H9 (cell line): Measurements from ENCODE around the gene CCDC92B. TPM values are rescaled to one million over a fixed set of nuclear protein-coding genes. Genes with fewer than 3 reads are reported as not detected.

Experiments used
- DNase-seq: peaks from one replicate; pipeline ENCODE4 v3.0.0-alpha.2; 2017
- H2AFZ ChIP-seq: one replicate; pipeline ENCODE4 v1.6.1; 2013; ENCODE audit warnings: mild to moderate bottlenecking, low read length, control low read depth, moderate library complexity
- H2AK5ac ChIP-seq: 2 replicates; pipeline ENCODE4 v1.6.1; 2013; ENCODE audit warnings: low read length, control low read depth, mixed read lengths; ENCODE audit not compliant: insufficient read length
- H2BK120ac ChIP-seq: one replicate; pipeline ENCODE4 v1.6.1; 2013; ENCODE audit warnings: low read depth, mild to moderate bottlenecking, low read length, control low read depth, inconsistent platforms; ENCODE audit not compliant: poor library complexity, severe bottlenecking
- H2BK12ac ChIP-seq: 2 replicates; pipeline ENCODE4 v1.6.1; 2013; ENCODE audit warnings: low read length, control low read depth, mixed read lengths, low read depth; ENCODE audit not compliant: insufficient read length
- H2BK15ac ChIP-seq: 2 replicates; pipeline ENCODE4 v1.6.1; 2013; ENCODE audit warnings: low read depth, low read length, control low read depth
- H2BK20ac ChIP-seq: one replicate; pipeline ENCODE4 v1.6.1; 2013; ENCODE audit warnings: low read depth, mild to moderate bottlenecking, low read length, control low read depth, inconsistent platforms; ENCODE audit not compliant: poor library complexity, severe bottlenecking
- H2BK5ac ChIP-seq: 2 replicates; pipeline ENCODE4 v1.6.1; 2013; ENCODE audit warnings: low read length, control low read depth, mixed read lengths; ENCODE audit not compliant: insufficient read length
- H3K14ac ChIP-seq: 2 replicates; pipeline ENCODE4 v1.6.1; 2013; ENCODE audit warnings: low read length, control low read depth; ENCODE audit not compliant: insufficient read depth
- H3K18ac ChIP-seq: 2 replicates; pipeline ENCODE4 v1.6.1; 2013; ENCODE audit warnings: low read depth, mild to moderate bottlenecking, mixed read lengths, low read length, control low read depth; ENCODE audit not compliant: insufficient read length
- H3K23ac ChIP-seq: 2 replicates; pipeline ENCODE4 v1.6.1; 2013; ENCODE audit warnings: low read length, control low read depth, mixed read lengths, low read depth; ENCODE audit not compliant: insufficient read length
- H3K23me2 ChIP-seq: 2 replicates; pipeline ENCODE4 v1.6.1; 2013; ENCODE audit warnings: low read depth, mild to moderate bottlenecking, mixed read lengths, low read length, control low read depth; ENCODE audit not compliant: insufficient read length, poor library complexity, severe bottlenecking
- H3K27ac ChIP-seq: 2 replicates; pipeline ENCODE4 v1.5.1; 2013; ENCODE audit warnings: low read length, control low read depth, mixed read lengths, low read depth; ENCODE audit not compliant: insufficient read length
- H3K27me3 ChIP-seq: 2 replicates; pipeline ENCODE4 v1.6.1; 2013; ENCODE audit warnings: low read length, control low read depth, inconsistent platforms; ENCODE audit not compliant: insufficient read depth
- H3K4ac ChIP-seq: 2 replicates; pipeline ENCODE4 v1.6.1; 2013; ENCODE audit warnings: low read depth, mild to moderate bottlenecking, control low read depth, inconsistent platforms, low read length, moderate library complexity
- H3K4me1 ChIP-seq: 2 replicates; pipeline ENCODE4 v1.6.1; 2013; ENCODE audit warnings: low read length, control low read depth, inconsistent platforms; ENCODE audit not compliant: insufficient read depth
- H3K4me2 ChIP-seq: 2 replicates; pipeline ENCODE4 v1.6.1; 2013; ENCODE audit warnings: low read length, control low read depth, mixed read lengths; ENCODE audit not compliant: insufficient read length, insufficient read depth
- H3K56ac ChIP-seq: 2 replicates; pipeline ENCODE4 v1.6.1; 2013; ENCODE audit warnings: low read depth, mild to moderate bottlenecking, mixed read lengths, low read length, control low read depth; ENCODE audit not compliant: insufficient read length
- H3K79me1 ChIP-seq: 2 replicates; pipeline ENCODE4 v1.6.1; 2013; ENCODE audit warnings: low read depth, mild to moderate bottlenecking, moderate library complexity, low read length, control low read depth, inconsistent platforms; ENCODE audit not compliant: insufficient read depth, poor library complexity, severe bottlenecking
- H3K79me2 ChIP-seq: 2 replicates; pipeline ENCODE4 v1.6.1; 2013; ENCODE audit warnings: low read length, control low read depth, inconsistent platforms; ENCODE audit not compliant: insufficient read depth
- H3K9ac ChIP-seq: 2 replicates; pipeline ENCODE4 v1.6.1; 2013; ENCODE audit warnings: low read length, control low read depth, mixed read lengths; ENCODE audit not compliant: insufficient read length; ENCODE audit errors: extremely low read depth
- H3K9me3 ChIP-seq: one replicate; pipeline ENCODE4 v1.6.1; 2013; ENCODE audit warnings: low read depth, low read length, inconsistent platforms; ENCODE audit not compliant: control insufficient read depth
- H3T11ph ChIP-seq: one replicate; pipeline ENCODE4 v1.6.1; 2013; ENCODE audit warnings: mild to moderate bottlenecking, low read length, control low read depth, inconsistent platforms
- H4K20me1 ChIP-seq: one replicate; pipeline ENCODE4 v1.6.1; 2013; ENCODE audit not compliant: control insufficient read depth, insufficient read length, insufficient read depth
- H4K5ac ChIP-seq: 2 replicates; pipeline ENCODE4 v1.6.1; 2013; ENCODE audit warnings: low read depth, mild to moderate bottlenecking, mixed read lengths, low read length, control low read depth; ENCODE audit not compliant: insufficient read length
- H4K8ac ChIP-seq: replicated peaks from 2 replicates; pipeline ENCODE4 v1.6.1; 2013; ENCODE audit warnings: low read length, control low read depth, mixed read lengths, low read depth; ENCODE audit not compliant: insufficient read length
- H4K91ac ChIP-seq: 2 replicates; pipeline ENCODE4 v1.6.1; 2013; ENCODE audit warnings: low read depth, mild to moderate bottlenecking, moderate library complexity, mixed read lengths, low read length, control low read depth; ENCODE audit not compliant: insufficient read length
- H3K27ac Mint-ChIP-seq, 3 experiments: 2 replicates in 2 of 3; 3 replicates in 1 of 3; pipeline ENCODE4 v1.8.0; 2020 to 2021; ENCODE audit warnings: mixed read lengths in 3 of 3, mild to moderate bottlenecking in 1 of 3, moderate library complexity in 1 of 3
- H3K27me3 Mint-ChIP-seq: 2 replicates; pipeline ENCODE4 v1.8.0; 2021; ENCODE audit warnings: low read depth, mild to moderate bottlenecking, moderate library complexity, mixed read lengths
- H3K36me3 Mint-ChIP-seq, 3 experiments: 2 replicates in 2 of 3; 3 replicates in 1 of 3; pipeline ENCODE4 v1.8.0; 2020 to 2021; ENCODE audit warnings: low read depth in 3 of 3, mixed read lengths in 3 of 3; ENCODE audit not compliant: insufficient read depth in 1 of 3
- H3K4me1 Mint-ChIP-seq, 2 experiments: 2 replicates each; pipeline ENCODE4 v1.8.0; 2020; ENCODE audit warnings: mixed read lengths in 2 of 2
- H3K4me3 Mint-ChIP-seq, 2 experiments: 2 replicates in 1 of 2; 3 replicates in 1 of 2; pipeline ENCODE4 v1.8.0; 2020 to 2021; ENCODE audit warnings: mild to moderate bottlenecking in 2 of 2, mixed read lengths in 2 of 2, moderate library complexity in 1 of 2
- H3K9me3 Mint-ChIP-seq, 2 experiments: 2 replicates in 1 of 2; 3 replicates in 1 of 2; pipeline ENCODE4 v1.8.0; 2020; ENCODE audit warnings: mild to moderate bottlenecking in 2 of 2, mixed read lengths in 2 of 2, moderate library complexity in 1 of 2
- CTCF ChIP-seq: fragments of 200-600 bp; sonication (generic); conservative IDR thresholded peaks from 3 replicates; pipeline ENCODE4 v1.8.0; 2021; ENCODE audit warnings: antibody characterized with exemption, mild to moderate bottlenecking
- WGBS: extraction: QIAGEN DNeasy Blood & Tissue Kit; methylation state at CpG from one replicate; pipeline ENCODE4 v1.1.7; 2013; ENCODE audit warnings: missing lambda C conversion rate, low lambda C conversion rate, mixed read lengths; ENCODE audit not compliant: insufficient read length; ENCODE audit errors: extremely low coverage; 5-methylcytosine and 5-hydroxymethylcytosine counted together
- total RNA-seq: library from RNA; stranded (reverse); gene quantifications from 2 replicates; pipeline ENCODE4 v1.2.1, GENCODE V29; 2021

Gene CCDC92B
- total RNA-seq, 1 experiment from 2014 or later, result 8.0 TPM

GRCh38 chr17:2693561-2694380 is 55.7 kb downstream of the CCDC92B start:
- H3K4me1 ChIP-seq, result no peaks in the 10 kb centered on the region
- no peaks in the 10 kb centered on the region for H3K79me1 ChIP-seq
- DNase-seq, result no peak
- H3K56ac ChIP-seq, result no peak overlapping the region
- TF ChIP-seq CTCF, result no peak
- H2AFZ ChIP-seq, result no peak overlapping the region
- Mint-ChIP-seq H3K27me3 (no peaks in the 10 kb centered on the region), H3K27ac (no peak overlapping the region), H3K4me3 (no peak overlapping the region), H3K9me3 (no peaks in the 10 kb centered on the region), H3K36me3 (peaks cover 10 to 37% (median 32%) of the 10 kb centered on the region in 3 experiments; a peak in 6 of 7 replicates), H3K4me1 (peaks cover 5 to 6% of the 10 kb centered on the region in 2 experiments)
- no peak overlapping the region for H3K9ac ChIP-seq
- H2AK5ac ChIP-seq, result no peak overlapping the region
- no peak overlapping the region; the same call in 1 of the 2 replicates for H3K4ac ChIP-seq
- H3K4me2 ChIP-seq, result no peak overlapping the region
- no peaks in the 10 kb centered on the region for H3K9me3 ChIP-seq
- H3K23me2 ChIP-seq, result no peaks in the 10 kb centered on the region
- no peak overlapping the region for H2BK12ac ChIP-seq
- H4K5ac ChIP-seq, result no peak overlapping the region
- H4K91ac ChIP-seq, result no peak overlapping the region
- H3T11ph ChIP-seq, result no peak overlapping the region
- H3K27ac ChIP-seq, result no peak overlapping the region
- H3K23ac ChIP-seq, result no peak overlapping the region
- H3K14ac ChIP-seq, result no peak overlapping the region; the same call in 1 of the 2 replicates
- no peak overlapping the region for H3K18ac ChIP-seq
- no peaks in the 10 kb centered on the region for H3K27me3 ChIP-seq
- no peaks in the 10 kb centered on the region for H3K79me2 ChIP-seq
- H2BK15ac ChIP-seq, result no peak overlapping the region
- no peak overlapping the region for H2BK5ac ChIP-seq
- no peak overlapping the region for H2BK20ac ChIP-seq
- H4K20me1 ChIP-seq, result no peaks in the 10 kb centered on the region
- no peak overlapping the region for H4K8ac ChIP-seq
- WGBS, result no CpG with 5 or more reads among the region's 37 CpGs
- no peak overlapping the region for H2BK120ac ChIP-seq
